Body of pancreas (tissue), 4 donors: Measurements from ENCODE around the gene ARAP1. TPM values are rescaled to one million over a fixed set of nuclear protein-coding genes. Genes with fewer than 3 reads are reported as not detected.

ENCODE experiments used
- ATAC-seq: fragments of 150-250 bp; one replicate; pipeline ENCODE4 v1.9.1; 2016
- DNase-seq, 4 donors: peaks; one replicate each; pipeline ENCODE4 v3.0.0-alpha.2; 2019
- H3K27ac ChIP-seq, 4 donors: fragments of 200-600 bp; sonication (generic); 1 replicate in 3 of 4; 2 replicates in 1 of 4; pipeline versions ENCODE4 v1.5.1 to v1.6.1; 2016 to 2019; ENCODE audit warnings: mild to moderate bottlenecking in 1 of 4, mixed read lengths in 1 of 4, moderate library complexity in 1 of 4
- H3K27me3 ChIP-seq, 2 donors: fragments of 200-600 bp; sonication (generic); one replicate each; pipeline ENCODE4 v1.6.0; 2016; ENCODE audit warnings: mild to moderate bottlenecking in 1 of 2
- H3K36me3 ChIP-seq, 2 donors: fragments of 200-600 bp; sonication (generic); replicated peaks in 1 of 2; 2 replicates each; pipeline ENCODE4 v1.5.1; 2016; ENCODE audit warnings: low read depth in 2 of 2; ENCODE audit not compliant: insufficient read depth in 1 of 2
- H3K4me1 ChIP-seq: fragments of 200-600 bp; sonication (generic); one replicate; pipeline ENCODE4 v1.6.0; 2016
- H3K4me3 ChIP-seq, 2 donors: fragments of 200-600 bp; sonication (generic); 1 replicate in 1 of 2; 2 replicates in 1 of 2; pipeline ENCODE4 v1.5.1; 2016 to 2019
- H3K9me3 ChIP-seq, 3 donors: fragments of 200-600 bp; sonication (generic); 1 replicate in 2 of 3; 2 replicates in 1 of 3; pipeline ENCODE4 v1.5.1; 2016
- CTCF ChIP-seq, 7 experiments: fragments of 450-650 bp in 4 of 7; fragments of 200-600 bp in 3 of 7; sonication (generic) in 3 of 7; IDR thresholded peaks; one replicate each; pipeline ENCODE4 v1.5.1; 2016 to 2019; ENCODE audit warnings: antibody characterized with exemption in 7 of 7
- POLR2A ChIP-seq, 3 donors: fragments of 450-650 bp; IDR thresholded peaks; one replicate each; pipeline ENCODE4 v1.6.1; 2016; ENCODE audit warnings: antibody characterized with exemption in 3 of 3, mild to moderate bottlenecking in 2 of 3
- WGBS, 2 donors: methylation state at CpG; one replicate each; pipeline ENCODE4 v1.1.5; 2017; 5-methylcytosine and 5-hydroxymethylcytosine counted together
- intact Hi-C: fragments of 100-400 bp; cut with DNase I; formaldehyde crosslinking; loops from one replicate; pipeline ENCODE4 v1.15.1; 2023
- total RNA-seq, 2 donors: library from RNA; depleted of rRNA; stranded (reverse); fragments of >200 nt; gene quantifications; one replicate each; pipeline ENCODE4 v1.1.0, GENCODE V29; 2016

Gene ARAP1
- total RNA-seq, 2 donors from 2014 or later: 63.3 to 208 TPM

GRCh38 chr11:72732329-72732728 lies 19.9 kb downstream of the ARAP1 start:
- intact Hi-C loops: no loop called here
- Histone ChIP-seq H3K27ac (no peak overlapping the region), H3K27me3 (no peaks in the 10 kb centered on the region), H3K36me3 (no peaks in the 10 kb centered on the region), H3K4me1 (peaks cover 4% of the 10 kb centered on the region), H3K4me3 (no peak overlapping the region), H3K9me3 (no peaks in the 10 kb centered on the region)
- TF ChIP-seq POLR2A (IDR thresholded peaks at IDR 0.05) (no peak), CTCF (IDR thresholded peaks at IDR 0.05) (no peak)
- ATAC-seq (no peak), DNase-seq (no peak)
- 85 to 88% methylated on average over 9 to 10 of the region's 10 CpGs for WGBS, 2 donors

- WGBS, 2 donors: 41 to 57% methylated on average over 2 of the region's 2 CpGs
- no peaks in the 10 kb centered on the region for H3K27me3 ChIP-seq
- intact Hi-C loops: no loop called here
- no peaks in the 10 kb centered on the region for H3K9me3 ChIP-seq
- no peak overlapping the region for H3K4me3 ChIP-seq
- no peak for ATAC-seq
- no peak overlapping the region for H3K27ac ChIP-seq
- TF ChIP-seq CTCF (IDR thresholded peaks at IDR 0.05) (no peak), POLR2A (IDR thresholded peaks at IDR 0.05) (no peak)
- no peak for DNase-seq
- H3K4me1 ChIP-seq: no peaks in the 10 kb centered on the region
- no peaks in the 10 kb centered on the region for H3K36me3 ChIP-seq
These were observed 21.5 kb downstream of the ARAP1 start for GRCh38 chr11:72730737-72731136.

- ATAC-seq (no peak), DNase-seq (no peak)
- no peaks in the 10 kb centered on the region for H3K27me3 ChIP-seq
- H3K4me3 ChIP-seq: no peak overlapping the region
- no peak overlapping the region for H3K27ac ChIP-seq
- no peaks in the 10 kb centered on the region for H3K36me3 ChIP-seq
- TF ChIP-seq POLR2A (IDR thresholded peaks at IDR 0.05) (no peak), CTCF (IDR thresholded peaks at IDR 0.05) (no peak)
- intact Hi-C loops: no loop called here
- H3K4me1 ChIP-seq: peaks cover 3% of the 10 kb centered on the region
- no peaks in the 10 kb centered on the region for H3K9me3 ChIP-seq
- 85 to 87% methylated on average over 4 to 5 of the region's 5 CpGs for WGBS, 2 donors
These were observed 22.0 kb downstream of the ARAP1 start for GRCh38 chr11:72730243-72730642.

GRCh38 chr11:72727521-72727920 lies 24.7 kb downstream of the ARAP1 start:
- Histone ChIP-seq H3K27me3 (no peaks in the 10 kb centered on the region), H3K9me3 (no peaks in the 10 kb centered on the region), H3K4me1 (peaks cover 13% of the 10 kb centered on the region), H3K27ac (no peak overlapping the region), H3K36me3 (no peaks in the 10 kb centered on the region), H3K4me3 (no peak overlapping the region)
- no peak for ATAC-seq
- TF ChIP-seq CTCF (IDR thresholded peaks at IDR 0.05): no peak
- no peak for TF ChIP-seq POLR2A (IDR thresholded peaks at IDR 0.05)
- DNase-seq: no peak
- 58% methylated on average over 4 of the region's 4 CpGs; no CpG with 5 or more reads in 1 of the 2 donors for WGBS, 2 donors
- intact Hi-C loops: loop anchor here (5.0 kb wide), 1 partner anchor 60 kb away; no protein-coding TSS in a partner anchor
